T-helper 1 cell (primary cell): ENCODE data around the gene ATG9B.

Experiments
- DNase-seq, 5 donors: peaks; one replicate each; pipeline ENCODE4 v3.0.0-alpha.2; 2012 to 2020
- total RNA-seq, 4 donors: gene quantifications; one replicate each; lab custom pipeline; 2026; lab: John Stamatoyannopoulos, UW

ATG9B gene, protein sequence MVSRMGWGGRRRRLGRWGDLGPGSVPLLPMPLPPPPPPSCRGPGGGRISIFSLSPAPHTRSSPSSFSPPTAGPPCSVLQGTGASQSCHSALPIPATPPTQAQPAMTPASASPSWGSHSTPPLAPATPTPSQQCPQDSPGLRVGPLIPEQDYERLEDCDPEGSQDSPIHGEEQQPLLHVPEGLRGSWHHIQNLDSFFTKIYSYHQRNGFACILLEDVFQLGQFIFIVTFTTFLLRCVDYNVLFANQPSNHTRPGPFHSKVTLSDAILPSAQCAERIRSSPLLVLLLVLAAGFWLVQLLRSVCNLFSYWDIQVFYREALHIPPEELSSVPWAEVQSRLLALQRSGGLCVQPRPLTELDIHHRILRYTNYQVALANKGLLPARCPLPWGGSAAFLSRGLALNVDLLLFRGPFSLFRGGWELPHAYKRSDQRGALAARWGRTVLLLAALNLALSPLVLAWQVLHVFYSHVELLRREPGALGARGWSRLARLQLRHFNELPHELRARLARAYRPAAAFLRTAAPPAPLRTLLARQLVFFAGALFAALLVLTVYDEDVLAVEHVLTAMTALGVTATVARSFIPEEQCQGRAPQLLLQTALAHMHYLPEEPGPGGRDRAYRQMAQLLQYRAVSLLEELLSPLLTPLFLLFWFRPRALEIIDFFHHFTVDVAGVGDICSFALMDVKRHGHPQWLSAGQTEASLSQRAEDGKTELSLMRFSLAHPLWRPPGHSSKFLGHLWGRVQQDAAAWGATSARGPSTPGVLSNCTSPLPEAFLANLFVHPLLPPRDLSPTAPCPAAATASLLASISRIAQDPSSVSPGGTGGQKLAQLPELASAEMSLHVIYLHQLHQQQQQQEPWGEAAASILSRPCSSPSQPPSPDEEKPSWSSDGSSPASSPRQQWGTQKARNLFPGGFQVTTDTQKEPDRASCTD
- total RNA-seq = 8.0 to 12.3 (median 10.4) reads per million in 4 donors

DNA sequence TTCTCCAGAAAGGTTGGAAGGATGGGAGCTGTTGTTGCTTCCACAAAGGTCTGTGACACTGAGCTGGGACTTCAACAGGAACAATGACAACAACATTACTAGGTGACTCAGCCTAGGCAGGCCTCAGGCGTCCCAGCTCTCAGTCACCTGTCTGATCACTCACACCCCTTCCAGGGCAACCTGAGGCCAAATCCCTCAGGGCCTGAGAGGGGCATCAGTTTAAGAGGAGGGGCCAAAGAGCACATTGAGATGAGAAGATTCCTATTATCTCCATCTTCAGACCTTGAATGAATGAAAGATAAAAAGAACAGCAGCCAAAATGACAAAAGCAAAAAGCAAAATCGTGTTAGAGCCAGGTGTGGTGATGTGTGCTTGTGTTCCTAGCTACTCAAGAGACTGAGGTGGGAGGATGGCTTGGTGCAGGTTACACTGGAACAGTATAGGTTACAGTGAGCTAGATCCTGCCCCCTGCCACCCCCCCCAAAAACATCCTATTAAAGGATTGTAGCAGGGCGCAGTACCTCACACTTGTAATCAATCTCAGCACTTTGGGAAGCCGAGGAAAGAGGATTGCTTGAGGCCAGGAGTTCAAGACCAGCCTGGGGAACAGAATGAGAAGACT, at the start of gene ATG9B:
Gene ATG9B, minus strand, starts transcription at position 60 of the 622 bp plus-strand sequence. CDS start 71 bp downstream, outside the sequence.
- no peak for DNase-seq

DNA sequence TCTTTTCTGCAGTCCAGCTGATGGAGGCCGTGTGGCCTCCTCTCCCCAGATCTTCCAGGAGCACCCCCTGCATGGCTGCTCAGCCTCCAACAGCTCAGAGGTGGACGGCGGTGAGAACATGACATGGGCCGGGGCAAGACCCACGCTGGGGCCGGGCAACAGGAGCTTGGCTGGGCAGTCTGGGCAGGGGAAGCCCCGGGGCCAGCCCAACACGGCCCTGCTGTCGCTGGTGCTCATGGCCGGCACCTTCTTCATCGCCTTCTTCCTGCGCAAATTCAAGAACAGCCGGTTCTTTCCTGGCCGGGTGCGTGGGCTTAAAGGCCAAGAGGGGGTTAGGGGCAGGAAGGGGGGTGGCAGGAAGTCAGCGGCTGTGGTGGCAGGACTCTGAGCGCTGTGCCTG, 49.7 kb upstream of the ATG9B start:
- no peak for DNase-seq

GRCh38 chr7:151071032-151071866, 47.0 kb upstream of the ATG9B start:
- no peak for DNase-seq

- DNase-seq = no peak
Observed at GRCh38 chr7:151070574-151070960, 46.3 kb upstream of the ATG9B start.

- DNase-seq = no peak
Observed at GRCh38 chr7:151069841-151070573, 45.7 kb upstream of the ATG9B start.

DNA sequence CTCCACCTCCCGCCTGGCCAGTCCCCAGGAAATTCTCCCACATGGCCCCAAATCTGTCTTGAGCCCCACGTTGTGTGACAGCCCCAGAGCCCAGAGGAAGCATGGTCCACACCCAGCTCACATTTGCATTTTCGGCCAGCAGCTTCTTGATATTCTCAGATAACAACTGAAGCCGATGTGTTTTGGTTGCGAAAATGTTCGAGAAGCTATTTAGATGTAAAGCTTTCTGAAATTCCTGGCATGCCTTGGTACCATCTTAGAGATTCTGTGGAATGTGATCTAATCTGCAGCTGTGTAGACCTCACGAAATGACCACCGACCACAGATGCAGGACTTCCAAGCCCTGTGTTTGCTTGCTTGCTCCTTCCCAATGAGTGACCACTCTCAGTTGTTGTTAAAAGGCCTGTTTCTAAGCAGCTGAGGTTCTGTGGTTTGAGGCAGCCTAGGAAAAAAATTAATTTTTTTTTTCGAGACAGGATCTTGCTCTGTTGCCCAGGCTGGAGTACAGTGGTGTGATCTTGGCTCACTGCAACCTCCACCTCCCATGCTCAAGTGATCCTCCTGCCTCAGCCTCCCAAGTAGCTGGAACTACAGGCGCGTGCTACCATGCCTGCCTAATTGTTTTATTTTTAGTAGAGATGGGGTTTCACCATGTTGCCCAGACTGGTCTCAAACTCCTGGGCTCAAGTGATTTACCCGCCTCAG, 43.9 kb upstream of the ATG9B start:
- DNase-seq = no peak

DNA sequence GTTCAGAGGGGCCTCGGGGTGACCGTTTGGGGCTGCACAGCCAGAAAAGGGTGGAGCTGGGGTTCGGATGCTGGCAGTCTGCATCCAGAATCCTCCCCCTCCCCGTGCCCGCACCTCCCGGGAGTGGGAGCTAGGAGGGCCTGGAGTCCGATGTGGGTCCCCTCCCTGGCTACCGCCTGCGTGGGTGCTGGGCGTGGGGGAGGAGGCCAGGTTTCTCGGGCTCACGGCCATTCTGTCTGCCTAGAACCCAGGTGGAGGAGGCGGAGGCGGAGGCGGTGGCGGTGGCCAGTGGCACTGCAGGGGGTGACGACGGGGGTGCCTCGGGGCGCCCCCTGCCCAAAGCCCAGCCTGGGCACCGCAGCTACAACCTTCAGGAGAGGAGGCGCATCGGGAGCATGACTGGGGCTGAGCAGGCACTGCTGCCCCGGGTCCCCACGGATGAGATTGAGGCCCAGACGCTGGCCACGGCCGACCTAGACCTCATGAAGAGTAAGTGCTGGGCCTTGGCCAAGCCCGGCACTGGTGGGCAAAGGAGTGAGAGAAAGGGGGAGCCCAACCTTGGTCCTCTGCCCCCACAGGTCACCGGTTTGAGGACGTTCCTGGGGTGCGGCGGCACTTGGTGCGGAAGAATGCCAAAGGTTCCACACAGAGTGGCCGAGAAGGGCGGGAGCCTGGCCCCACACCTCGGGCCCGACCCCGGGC, 42.1 kb upstream of the ATG9B start:
- DNase-seq = no peak

DNA sequence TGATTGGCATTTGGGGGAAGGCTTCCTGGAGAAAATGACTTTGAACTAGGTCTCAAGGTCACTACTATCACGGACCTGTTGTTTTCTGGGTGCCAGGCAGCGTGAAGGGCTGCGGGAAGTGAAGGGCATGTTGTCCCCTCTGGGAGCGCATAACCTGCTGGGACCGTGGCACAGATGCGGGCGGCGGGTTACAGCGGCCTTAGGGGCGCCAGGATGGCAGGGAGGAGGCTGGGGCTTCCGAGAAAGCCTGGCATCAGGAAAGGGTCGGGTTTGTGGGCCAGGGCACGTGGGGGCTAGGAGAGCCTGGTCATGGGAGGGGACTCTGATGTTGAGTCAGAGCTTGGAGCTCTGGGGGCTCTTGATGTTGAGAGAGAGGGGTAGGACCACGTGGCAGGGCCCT, 41.2 kb upstream of the ATG9B start:
- DNase-seq = no peak

GRCh38 chr7:151064993-151065392, 40.7 kb upstream of the ATG9B start:
- DNase-seq = no peak

GRCh38 chr7:151064454-151064853, 40.2 kb upstream of the ATG9B start:
- DNase-seq = no peak

GRCh38 chr7:151063212-151063561, 38.9 kb upstream of the ATG9B start:
- no peak for DNase-seq

GRCh38 chr7:151062399-151063211, 38.3 kb upstream of the ATG9B start:
- DNase-seq = no peak

DNA sequence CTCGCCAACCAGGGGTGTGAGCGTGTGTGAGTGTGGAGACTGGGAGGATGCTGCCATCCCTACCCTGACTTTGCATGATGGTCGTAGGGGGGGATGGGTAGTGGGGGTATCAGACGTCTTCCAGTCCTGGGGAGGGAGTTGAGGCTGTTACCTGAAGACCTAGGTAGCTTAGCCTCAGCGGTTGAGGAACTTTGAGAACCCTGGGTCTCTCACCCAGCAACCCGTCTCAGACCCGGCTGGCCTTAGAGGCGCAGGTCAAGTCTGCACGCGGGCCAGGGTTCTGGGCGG, 37.8 kb upstream of the ATG9B start:
- DNase-seq = no peak

DNA sequence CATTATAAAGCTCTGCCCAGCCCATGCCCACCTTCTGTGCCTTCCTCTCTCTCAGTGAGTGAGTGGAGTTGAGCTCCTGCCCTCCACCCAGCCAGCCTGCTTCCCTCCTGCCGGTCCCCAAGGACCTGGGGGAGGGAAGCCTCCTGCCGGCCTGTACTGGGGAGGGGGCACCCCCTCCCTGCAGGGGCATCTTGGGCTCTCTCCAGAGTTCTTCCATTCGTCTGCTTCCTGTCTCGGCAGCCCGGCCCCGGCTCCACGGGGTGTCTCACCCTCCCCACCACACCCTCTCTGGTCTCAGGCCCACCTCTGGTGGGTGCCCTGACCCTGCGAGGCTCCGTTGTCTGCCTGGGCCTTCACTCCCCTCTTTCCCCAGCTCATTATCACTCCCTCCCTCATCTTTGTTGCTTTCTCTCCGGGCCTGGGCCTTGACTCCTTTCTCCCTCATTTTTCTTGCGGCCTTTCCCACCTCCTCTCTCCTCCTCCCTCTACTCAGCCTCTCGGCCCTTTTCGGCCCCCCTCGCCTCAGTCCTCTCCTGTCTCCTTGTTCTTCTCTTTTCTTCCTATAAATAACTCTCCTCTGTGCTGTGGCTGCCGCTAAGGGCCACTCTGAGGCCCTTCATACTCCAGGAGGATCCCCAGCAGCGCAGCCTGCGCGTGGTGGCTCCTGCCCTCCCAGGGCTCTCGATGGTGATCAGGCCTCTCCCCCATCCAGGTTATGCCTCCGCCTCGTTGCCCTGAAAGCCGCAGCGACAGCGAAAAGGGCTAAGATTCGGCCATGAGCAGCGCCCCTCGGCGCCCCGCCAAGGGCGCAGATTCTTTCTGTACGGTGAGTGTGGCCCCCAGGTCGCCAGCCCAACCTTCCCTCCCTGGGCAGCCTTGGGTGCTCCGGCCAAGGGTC, 37.2 kb upstream of the ATG9B start:
- no peak for DNase-seq

GRCh38 chr7:151060416-151061212, 36.3 kb upstream of the ATG9B start:
- DNase-seq = no peak

DNA sequence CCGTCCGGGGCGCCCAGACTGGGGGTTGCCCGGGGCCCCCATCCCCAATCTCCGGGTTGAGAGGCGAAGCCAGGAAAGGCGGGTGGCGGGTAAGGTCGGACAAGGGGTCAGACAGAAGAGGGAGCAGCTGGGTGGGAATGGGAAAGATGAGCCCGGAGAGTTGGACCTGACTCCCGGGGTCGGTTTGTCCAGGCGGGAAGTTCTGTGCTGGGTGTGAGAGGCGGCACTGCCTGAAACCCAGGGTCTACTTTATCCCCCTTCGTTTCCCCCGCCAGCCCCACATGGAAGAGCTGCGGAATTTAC, 35.8 kb upstream of the ATG9B start:
- no peak for DNase-seq

GRCh38 chr7:151059367-151060112, 35.2 kb upstream of the ATG9B start, which contains the start of gene SLC4A2:
TSS of gene SLC4A2 (plus strand) at chr7:151059589. CDS start at chr7:151061988, 2,399 bp downstream.
- peak; percentile 39 to 68 (median 50) for DNase-seq
